Posterior cingulate gyrus (tissue), 11 donors: ENCODE measurements around the gene ARMH4.
A peak's percentile ranks its signal among the peaks of the same experiment; 100 is the strongest.
"Not testable (repeated sequence)": the region's sequence is repeated elsewhere in the genome, so short reads cannot be mapped to it uniquely, and the experiment has no call there.

Experiments
- DNase-seq, 10 donors: peaks; one replicate each; pipeline versions ENCODE4 v3.0.0 to v3.0.0-alpha.2; 2020 to 2021; ENCODE audit warnings: mixed read lengths in 3 of 10
- intact Hi-C: fragments of 100-400 bp; cut with DNase I; formaldehyde crosslinking; loops from one replicate; pipeline ENCODE4 v1.15.1; 2023

ARMH4 gene

GRCh38 chr14:58150243-58150805, 1.7 kb downstream of the ARMH4 start:
- intact Hi-C loops = no loop called here

GRCh38 chr14:58149196-58149595, 2.8 kb downstream of the ARMH4 start:
- DNase-seq = no peak
- intact Hi-C loops = no loop called here

More at GRCh38 chr14:58150243-58150805, 1.7 kb downstream of the ARMH4 start:
- no peak for DNase-seq

- no peak for DNase-seq
- intact Hi-C loops = no loop called here
These were observed 5.6 kb downstream of the ARMH4 start for GRCh38 chr14:58146399-58146798.

GRCh38 chr14:58145936-58146335, 6.1 kb downstream of the ARMH4 start:
- intact Hi-C loops = no loop called here

GRCh38 chr14:58143106-58143505, 8.9 kb downstream of the ARMH4 start:
- intact Hi-C loops = no loop called here
- no peak for DNase-seq

More at GRCh38 chr14:58145936-58146335, 6.1 kb downstream of the ARMH4 start:
- DNase-seq = no peak

GRCh38 chr14:58141893-58142292, 10.1 kb downstream of the ARMH4 start:
- DNase-seq = no peak
- intact Hi-C loops = no loop called here

GRCh38 chr14:58138714-58139482, 13.1 kb downstream of the ARMH4 start:
- intact Hi-C loops = no loop called here
- DNase-seq = no peak

- intact Hi-C loops = no loop called here
- DNase-seq = no peak
These were observed 13.8 kb downstream of the ARMH4 start for GRCh38 chr14:58138031-58138713.

GRCh38 chr14:58133739-58134138, 18.3 kb downstream of the ARMH4 start:
- DNase-seq = no peak
- intact Hi-C loops = no loop called here

GRCh38 chr14:58131386-58131785, 20.6 kb downstream of the ARMH4 start:
- no peak for DNase-seq
- intact Hi-C loops = no loop called here

- no peak for DNase-seq
- intact Hi-C loops = no loop called here
These were observed 21.8 kb downstream of the ARMH4 start for GRCh38 chr14:58130116-58130782.

- DNase-seq = no peak
- intact Hi-C loops = no loop called here
These were observed 22.8 kb downstream of the ARMH4 start for GRCh38 chr14:58129208-58129607.

- DNase-seq = no peak
- intact Hi-C loops = no loop called here
These were observed 23.6 kb downstream of the ARMH4 start for GRCh38 chr14:58128416-58128815.

GRCh38 chr14:58122546-58122945, 29.5 kb downstream of the ARMH4 start:
- intact Hi-C loops, DNase-seq: not testable (repeated sequence)

GRCh38 chr14:58121530-58122186, 30.4 kb downstream of the ARMH4 start:
- intact Hi-C loops = no loop called here
- no peak for DNase-seq

GRCh38 chr14:58119381-58119780, 32.6 kb downstream of the ARMH4 start:
- peak in 4 of 10 donors; percentile 20 to 71 (median 28) for DNase-seq
- intact Hi-C loops = no loop called here

- DNase-seq = no peak
- intact Hi-C loops = no loop called here
These were observed 33.8 kb downstream of the ARMH4 start for GRCh38 chr14:58118097-58118815.

- intact Hi-C loops = loop anchor here (10.0 kb wide), 1 partner anchor 125 kb away; no protein-coding TSS in a partner anchor
- DNase-seq = no peak
These were observed 42.3 kb downstream of the ARMH4 start for GRCh38 chr14:58109744-58110143.

- intact Hi-C loops = loop anchor here (1.0 to 10.0 kb wide), 2 partner anchors 58 to 126 kb away; no protein-coding TSS in a partner anchor
These were observed 43.3 kb downstream of the ARMH4 start for GRCh38 chr14:58108717-58109116.

More at GRCh38 chr14:58108717-58109116, 43.3 kb downstream of the ARMH4 start:
- DNase-seq = no peak
